Posterior cingulate gyrus (tissue), 11 donors: ENCODE data around the gene LARGE2.

Experiments
- DNase-seq, 10 donors: peaks; one replicate each; pipeline versions ENCODE4 v3.0.0 to v3.0.0-alpha.2; 2020 to 2021; ENCODE audit warnings: mixed read lengths in 3 of 10
- intact Hi-C: fragments of 100-400 bp; cut with DNase I; formaldehyde crosslinking; loops from one replicate; pipeline ENCODE4 v1.15.1; 2023

LARGE2 gene

DNA sequence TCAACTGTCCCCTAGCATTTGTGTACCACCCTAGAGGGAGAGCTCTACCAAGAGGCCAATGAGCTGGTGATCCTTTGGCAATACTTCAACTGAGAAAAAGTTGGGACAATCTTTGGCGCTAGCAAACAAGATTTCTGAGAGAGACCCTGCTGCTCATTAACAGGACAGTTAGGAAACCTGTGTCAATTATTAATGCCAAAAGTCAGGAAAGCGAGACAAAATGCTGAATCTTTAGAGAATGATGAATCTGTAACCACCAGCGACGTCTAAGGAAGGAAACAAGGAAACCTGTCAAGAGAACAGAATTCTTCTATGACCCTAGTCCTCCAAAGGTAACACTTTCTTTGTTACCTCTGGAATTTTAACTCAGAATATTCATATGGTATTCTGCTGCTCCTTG, 19.9 kb downstream of the LARGE2 start:
- DNase-seq, result no peak
- intact Hi-C loops, result no loop called here

DNA sequence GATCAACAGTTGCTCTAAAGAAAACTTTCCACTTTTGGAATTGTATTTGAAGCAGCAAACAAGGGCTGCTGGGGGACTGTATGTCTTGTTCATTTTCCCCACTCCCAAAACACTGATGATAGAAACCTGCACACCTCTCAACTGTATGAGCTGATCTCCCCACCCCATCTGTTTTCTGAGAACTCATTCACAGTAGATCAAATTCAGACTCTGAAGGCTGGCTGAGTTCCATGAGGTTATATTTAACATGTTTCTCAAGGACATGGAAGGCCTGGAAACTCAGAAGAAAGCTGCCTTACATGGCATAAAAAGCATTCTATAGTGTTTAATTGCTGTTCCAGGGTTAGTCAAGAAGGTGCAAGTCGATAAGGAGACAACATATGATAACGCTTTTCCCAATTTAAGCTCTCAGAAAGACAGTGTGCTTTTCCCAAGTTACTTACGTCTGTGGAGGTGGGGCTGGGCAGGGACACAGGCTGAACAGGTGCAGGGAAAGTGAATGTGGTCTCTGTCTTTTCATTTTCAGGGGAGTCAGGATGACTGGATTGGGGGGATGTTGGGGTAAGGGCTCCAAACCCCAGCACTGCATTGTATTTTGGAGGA, 23.0 kb downstream of the LARGE2 start:
- DNase-seq, result no peak
- intact Hi-C loops, result no loop called here

DNA sequence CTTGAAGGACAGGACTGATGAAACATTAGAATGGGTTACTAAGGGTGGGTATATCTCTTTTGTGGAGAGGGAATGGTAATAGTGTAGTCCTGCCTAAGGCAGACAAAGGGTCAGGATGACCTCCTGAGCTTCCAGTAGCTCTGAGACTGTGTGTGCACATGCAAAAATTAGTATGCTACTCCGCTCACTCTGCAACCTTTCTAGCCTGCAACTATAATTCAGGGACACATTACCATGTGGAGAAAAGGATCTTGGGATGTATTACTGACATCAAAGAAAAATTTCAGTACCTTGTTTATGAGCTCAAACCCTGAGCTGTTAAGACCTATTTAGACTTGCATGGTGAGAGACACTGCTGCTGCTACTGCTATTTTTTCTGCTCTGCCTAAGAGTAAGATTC, 25.4 kb downstream of the LARGE2 start:
- intact Hi-C loops, result no loop called here
- DNase-seq, result no peak

DNA sequence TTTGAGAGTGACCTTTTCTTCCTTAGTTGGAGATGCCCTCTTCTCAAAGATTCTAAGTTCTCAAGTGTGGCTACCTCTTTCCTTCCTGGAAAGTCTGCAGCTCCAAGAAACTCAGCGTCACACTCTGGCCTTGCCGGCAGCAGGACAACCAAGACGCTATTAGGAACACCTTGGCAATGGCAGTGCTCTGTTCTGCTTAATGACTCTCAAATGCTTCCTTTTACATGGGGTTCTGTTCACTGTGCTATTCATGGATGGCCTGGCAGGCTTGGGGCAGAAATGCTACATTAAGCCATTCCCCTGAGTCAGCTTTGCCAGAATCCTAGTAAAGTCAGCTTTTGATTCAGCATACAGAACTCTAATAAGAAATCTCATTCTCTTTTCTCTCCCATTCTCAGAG, 25.9 kb downstream of the LARGE2 start:
- DNase-seq, result no peak
- intact Hi-C loops, result no loop called here

DNA sequence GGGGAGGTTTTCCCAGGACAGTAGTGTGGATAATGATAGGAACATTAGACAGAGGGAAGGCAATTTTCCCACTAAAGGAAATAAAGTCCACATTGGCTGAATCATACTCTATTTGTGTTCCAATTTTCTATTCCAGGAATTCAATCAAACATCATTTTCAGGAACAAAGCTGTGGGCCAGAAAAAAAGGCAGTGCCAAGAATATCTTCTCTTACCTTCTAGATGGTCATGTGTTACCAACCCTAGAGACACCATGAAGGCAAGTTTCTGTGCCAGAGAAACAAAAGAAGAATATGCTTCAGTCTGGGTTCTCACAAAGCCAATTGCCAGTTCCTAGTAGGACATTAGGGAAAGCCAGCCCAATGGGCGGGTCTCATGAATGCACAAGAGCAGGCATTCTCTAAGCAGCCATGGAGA, 27.5 kb downstream of the LARGE2 start:
- no peak for DNase-seq
- intact Hi-C loops, result no loop called here

DNA sequence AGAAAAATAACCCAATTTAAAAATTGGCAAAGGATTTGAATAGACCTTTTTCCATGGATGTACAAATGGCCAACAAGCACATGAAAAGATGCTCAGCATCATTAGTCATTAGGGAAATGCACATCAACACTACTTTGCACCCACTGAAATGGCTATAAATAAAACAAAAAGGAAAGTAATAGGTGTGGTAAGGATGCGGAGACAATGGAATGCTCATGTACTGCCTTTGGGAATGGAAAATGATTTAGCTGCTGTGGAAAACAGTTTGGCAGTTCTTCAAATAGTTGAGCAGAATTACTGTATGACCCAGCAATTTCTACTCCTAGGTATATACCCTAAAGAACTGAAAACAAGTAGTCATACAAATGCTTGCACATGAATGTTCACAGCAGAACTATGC, 37.4 kb downstream of the LARGE2 start:
- intact Hi-C loops, result no loop called here

DNA sequence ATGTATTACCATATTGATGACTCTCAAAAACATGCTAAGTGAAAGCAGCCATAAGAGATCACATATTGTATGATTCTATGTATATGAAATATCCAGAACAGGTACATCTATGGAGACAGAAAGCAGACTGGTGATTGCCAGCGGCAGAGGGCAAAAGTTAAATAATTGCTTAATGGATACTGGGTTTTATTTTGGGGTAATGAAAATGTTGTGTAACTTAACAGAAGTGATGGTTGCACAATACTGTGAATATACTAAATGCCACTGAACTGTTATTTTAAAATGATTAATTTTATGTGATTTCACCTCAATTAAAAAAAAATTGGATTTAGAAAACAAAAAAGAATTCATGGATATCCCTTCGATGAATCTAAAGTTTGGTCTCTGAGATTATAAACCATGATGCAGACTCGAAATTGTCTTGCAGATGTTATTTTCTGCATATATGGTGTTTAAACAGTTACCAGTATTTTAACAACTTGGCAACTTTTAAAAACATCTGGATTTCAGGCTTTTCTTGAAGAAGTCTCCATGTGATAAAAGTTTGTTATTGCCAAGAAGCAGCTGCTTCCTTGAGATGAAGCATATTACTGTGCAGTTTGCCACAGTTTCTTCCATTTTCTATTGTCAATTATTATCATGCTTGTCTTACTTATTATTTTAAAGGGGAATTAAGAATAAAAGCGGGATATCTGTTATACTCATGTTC, 38.1 kb downstream of the LARGE2 start:
- DNase-seq, result no peak
- intact Hi-C loops, result no loop called here

More for the DNA sequence above, 37.4 kb downstream of the LARGE2 start:
- no peak for DNase-seq

DNA sequence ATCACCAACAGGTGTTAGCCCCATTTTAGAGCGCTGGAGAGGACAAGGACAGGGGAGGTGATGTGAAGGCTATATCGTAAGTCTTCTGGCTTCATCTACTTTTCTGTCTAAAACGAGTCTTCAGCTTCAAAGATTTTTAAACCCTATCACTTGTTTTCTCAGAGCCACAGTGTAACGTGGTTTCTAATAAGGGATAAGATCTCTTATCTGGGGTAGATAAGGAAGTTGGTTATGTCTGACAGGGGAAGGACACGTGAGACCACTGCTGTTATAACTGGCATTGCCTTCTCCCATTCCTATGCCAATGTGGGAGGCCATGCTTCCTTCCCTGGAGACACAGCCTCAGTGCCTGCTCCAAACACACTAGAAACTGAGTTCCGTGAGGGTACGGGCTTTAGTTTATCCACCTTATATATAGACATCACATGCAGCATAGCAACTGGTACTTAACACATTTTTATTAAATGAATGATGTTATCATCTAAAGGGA, 39.3 kb downstream of the LARGE2 start:
- no peak for DNase-seq
- intact Hi-C loops, result no loop called here

DNA sequence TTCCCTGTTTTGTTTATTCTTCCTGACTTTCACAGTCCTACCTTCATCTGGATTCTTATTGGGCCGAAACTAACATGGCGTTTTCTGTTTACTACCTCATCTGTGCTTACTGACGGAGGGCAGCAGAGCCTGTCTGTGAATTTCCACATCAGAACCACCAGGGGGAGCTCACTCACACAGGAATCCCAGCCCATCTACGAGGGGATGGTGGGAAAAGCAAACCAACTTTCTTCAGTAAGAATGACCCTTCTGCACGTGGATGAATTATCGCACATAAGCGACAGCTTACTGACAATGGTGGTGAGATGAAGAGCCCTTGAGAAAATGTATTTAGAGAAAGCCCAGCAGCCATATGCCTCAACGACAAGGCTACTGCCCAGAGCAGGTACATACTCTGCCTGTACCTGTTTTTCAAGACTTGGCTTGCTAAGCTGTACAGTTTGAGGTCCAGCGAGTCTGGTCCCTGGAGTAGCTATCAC, 42.5 kb downstream of the LARGE2 start:
- intact Hi-C loops, result loop anchor here (1.0 kb wide), 1 partner anchor 41 kb away; no protein-coding TSS in a partner anchor
- DNase-seq, result peak in 9 of 10 donors; percentile 19 to 94 (median 66)

DNA sequence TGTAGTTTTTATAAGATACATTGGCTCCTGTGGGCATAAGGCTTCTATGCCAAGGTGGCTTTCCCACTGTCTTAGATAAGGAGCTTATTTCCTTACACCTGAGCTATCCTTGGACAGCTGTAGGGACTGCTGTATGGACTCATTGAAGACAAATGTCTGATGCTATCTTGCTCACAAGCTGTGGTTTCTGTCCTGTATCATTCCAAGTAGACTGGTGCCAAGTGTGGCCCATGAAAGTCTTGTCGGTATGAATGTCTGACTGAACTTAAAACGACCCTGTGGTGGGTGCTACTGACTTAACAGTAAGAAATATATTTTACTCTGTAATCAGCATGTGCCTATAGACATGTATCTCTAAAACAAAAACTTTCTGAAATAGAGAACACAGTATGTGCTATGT, 45.0 kb downstream of the LARGE2 start:
- intact Hi-C loops, result no loop called here

DNA sequence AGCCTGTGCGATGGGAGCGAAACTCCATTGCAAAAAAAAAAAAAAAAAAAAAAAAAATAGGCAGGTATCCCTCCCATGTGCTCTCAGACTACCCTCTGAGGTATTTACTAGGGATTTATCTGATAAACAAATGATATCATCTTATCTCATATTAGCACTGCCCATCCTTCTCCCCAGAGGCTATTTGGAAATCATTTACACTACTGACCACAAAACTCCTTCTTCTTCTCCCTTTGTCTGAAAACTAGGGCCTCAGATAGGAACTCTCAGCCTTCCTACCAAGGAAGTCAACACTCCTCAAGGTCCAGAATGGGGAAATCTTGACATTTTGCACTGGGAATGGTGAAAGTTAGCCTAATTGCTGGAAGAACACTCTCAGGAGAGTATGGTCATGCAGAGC, 46.4 kb downstream of the LARGE2 start:
- no peak for DNase-seq
- intact Hi-C loops, result no loop called here

More for the DNA sequence above, 45.0 kb downstream of the LARGE2 start:
- DNase-seq, result no peak

DNA sequence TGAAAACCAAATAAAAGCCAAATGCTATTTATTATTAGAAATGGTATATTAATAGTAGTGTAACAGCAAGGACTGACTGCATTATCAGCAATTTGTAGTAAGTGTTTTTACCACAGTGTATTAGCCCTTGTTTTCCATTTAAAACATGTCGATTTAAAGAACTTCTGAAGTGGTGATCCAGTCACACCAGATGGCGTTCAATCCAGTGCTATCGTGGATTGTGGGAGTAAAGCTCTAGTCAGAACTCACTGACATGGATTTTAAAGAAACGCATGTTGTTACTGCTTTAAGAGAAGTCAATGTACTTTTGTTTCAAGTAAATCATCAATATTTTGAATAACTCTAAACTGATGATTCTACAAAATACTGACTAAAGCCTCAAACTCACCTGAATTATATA, 51.1 kb downstream of the LARGE2 start:
- intact Hi-C loops, result no loop called here
- DNase-seq, result no peak

DNA sequence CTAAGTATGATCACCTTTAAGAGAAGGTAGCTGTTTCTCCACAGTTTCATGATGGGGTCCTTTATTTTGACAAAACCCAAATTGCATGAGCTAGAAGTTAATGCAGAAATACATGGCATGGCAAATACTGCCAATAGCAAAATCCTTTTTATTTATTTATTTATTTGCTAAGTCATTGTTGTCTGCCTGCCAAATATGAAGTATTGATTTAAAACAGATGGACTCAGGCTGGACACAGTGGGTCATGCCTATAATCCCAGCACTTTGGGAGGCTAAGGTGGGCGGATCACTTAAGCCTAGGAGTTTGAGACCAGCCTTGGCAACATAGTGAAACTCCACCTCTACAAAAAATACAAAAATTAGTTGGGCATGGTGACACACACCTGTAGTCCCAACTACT, 52.4 kb downstream of the LARGE2 start:
- no peak for DNase-seq

More for the DNA sequence above, 52.4 kb downstream of the LARGE2 start:
- intact Hi-C loops, result no loop called here
